Transverse colon (tissue), 4 donors: Measurements from ENCODE around the gene AWAT1. TPM values are rescaled to one million over a fixed set of nuclear protein-coding genes. Genes with fewer than 3 reads are reported as not detected.
"Not testable (repeated sequence)": the region's sequence is repeated elsewhere in the genome, so short reads cannot be mapped to it uniquely, and the experiment has no call there.

ENCODE experiments used
- DNase-seq: peaks from one replicate; pipeline ENCODE4 v3.0.0-alpha.2; 2019
- H3K27ac ChIP-seq, 4 donors: fragments of 200-600 bp; sonication (generic); 2 replicates each; pipeline ENCODE4 v1.5.1; 2016 to 2018; ENCODE audit warnings: inconsistent platforms in 4 of 4
- H3K27me3 ChIP-seq: fragments of 200-600 bp; sonication (generic); 2 replicates; pipeline ENCODE4 v1.5.1; 2017; ENCODE audit warnings: inconsistent platforms
- H3K36me3 ChIP-seq, 4 donors: fragments of 200-600 bp; sonication (generic); 2 replicates each; pipeline ENCODE4 v1.5.1; 2017 to 2019; ENCODE audit warnings: inconsistent platforms in 4 of 4
- H3K4me1 ChIP-seq, 4 donors: fragments of 200-600 bp; sonication (generic); 2 replicates each; pipeline ENCODE4 v1.5.1; 2017 to 2020; ENCODE audit warnings: inconsistent platforms in 4 of 4
- H3K4me3 ChIP-seq, 4 donors: fragments of 200-600 bp; sonication (generic); 1 replicate in 1 of 4; 2 replicates in 3 of 4; pipeline versions ENCODE4 v1.5.1 to v1.6.1; 2017 to 2019; ENCODE audit warnings: inconsistent platforms in 4 of 4
- H3K9me3 ChIP-seq, 2 donors: fragments of 200-600 bp; sonication (generic); 2 replicates each; pipeline ENCODE4 v1.5.1; 2017 to 2019; ENCODE audit warnings: inconsistent platforms in 2 of 2
- EP300 ChIP-seq: sonication (generic); formaldehyde crosslinking; IDR thresholded peaks from one replicate; pipeline ENCODE4 v1.6.1; 2017; ENCODE audit warnings: antibody characterized with exemption, low read depth
- POLR2A ChIP-seq: fragments of 450-650 bp; IDR thresholded peaks from one replicate; pipeline ENCODE4 v1.6.1; 2016; ENCODE audit warnings: antibody characterized with exemption, mild to moderate bottlenecking, moderate library complexity
- POLR2AphosphoS5 ChIP-seq, 3 donors: sonication (generic); formaldehyde crosslinking; IDR thresholded peaks; one replicate each; pipeline ENCODE4 v1.6.1; 2016; ENCODE audit warnings: antibody characterized with exemption in 3 of 3
- WGBS, 2 donors: methylation state at CpG; one replicate each; pipeline ENCODE4 v1.1.5; 2018; ENCODE audit warnings: low coverage in 1 of 2; 5-methylcytosine and 5-hydroxymethylcytosine counted together
- in situ Hi-C, 4 donors: fragments of 200-750 bp; cut with MboI; loops; one replicate each; pipeline versions ENCODE4 v1.15.0 to v1.15.1; 2017; ENCODE audit warnings: low sequenced_read_pairs in 3 of 4, low pct_ligation_motif_present in 1 of 4, low pct_unique_long_range_greater_than_20kb in 1 of 4
- intact Hi-C: fragments of 100-400 bp; cut with DNase I; formaldehyde crosslinking; loops from one replicate; pipeline ENCODE4 v1.15.1; 2023; ENCODE audit warnings: low total_unique reads
- total RNA-seq, 4 donors: library from RNA; depleted of rRNA; stranded (reverse); fragments of >200 nt; gene quantifications; one replicate each; pipeline ENCODE4 v1.1.0, GENCODE V29; 2016
- TF ChIP-seq, protein P1 (sequence below), 5 experiments: fragments of 200-600 bp in 3 of 5; fragments of 450-650 bp in 2 of 5; sonication (generic) in 3 of 5; IDR thresholded peaks; 1 replicate in 2 of 5; 2 replicates in 3 of 5; pipeline ENCODE4 v1.5.1; 2016 to 2017; ENCODE audit warnings: antibody characterized with exemption in 5 of 5, inconsistent platforms in 3 of 5, mild to moderate bottlenecking in 2 of 5, moderate library complexity in 1 of 5

AWAT1 gene
- total RNA-seq, 4 donors from 2014 or later = not detected

DNA sequence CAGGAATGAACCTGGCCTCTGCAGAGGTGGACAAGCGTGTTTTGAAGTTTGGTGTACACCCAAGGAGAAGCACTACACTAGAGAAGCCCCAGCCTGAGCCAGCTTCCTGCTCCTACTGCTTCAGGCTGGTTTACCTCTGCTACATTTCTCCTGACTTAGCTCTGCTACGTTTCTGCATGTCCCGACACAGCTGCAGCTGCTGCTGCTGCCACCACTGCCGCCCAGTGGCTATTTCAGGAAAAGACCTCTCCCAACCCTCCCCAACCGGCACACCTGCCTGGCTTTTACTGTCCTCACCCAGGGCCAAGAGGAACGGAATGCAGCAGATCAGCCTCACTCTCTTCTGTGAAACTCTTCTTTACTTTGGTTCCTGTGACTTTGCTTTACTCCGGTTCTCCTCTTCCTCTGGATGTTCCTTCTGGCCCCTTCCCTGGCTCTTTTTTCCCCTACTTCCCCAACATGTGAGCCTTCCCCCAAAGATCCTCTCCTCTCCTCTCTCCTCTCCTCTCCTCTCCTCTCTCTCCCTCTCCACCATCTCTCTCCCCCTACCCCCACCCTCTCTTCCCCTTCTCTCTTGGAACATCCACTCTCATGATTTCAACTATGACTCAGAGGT, 28.6 kb downstream of the AWAT1 start:
- no peaks in the 10 kb centered on the region for H3K36me3 ChIP-seq
- WGBS, 2 donors = 0 to 24% methylated on average over 1 to 7 of the region's 7 CpGs
- in situ Hi-C loops (no loop called here), intact Hi-C loops (no loop called here)
- H3K4me3 ChIP-seq = no peak overlapping the region
- no peak overlapping the region for H3K27ac ChIP-seq
- H3K4me1 ChIP-seq = no peaks in the 10 kb centered on the region
- TF ChIP-seq, protein P1, sequence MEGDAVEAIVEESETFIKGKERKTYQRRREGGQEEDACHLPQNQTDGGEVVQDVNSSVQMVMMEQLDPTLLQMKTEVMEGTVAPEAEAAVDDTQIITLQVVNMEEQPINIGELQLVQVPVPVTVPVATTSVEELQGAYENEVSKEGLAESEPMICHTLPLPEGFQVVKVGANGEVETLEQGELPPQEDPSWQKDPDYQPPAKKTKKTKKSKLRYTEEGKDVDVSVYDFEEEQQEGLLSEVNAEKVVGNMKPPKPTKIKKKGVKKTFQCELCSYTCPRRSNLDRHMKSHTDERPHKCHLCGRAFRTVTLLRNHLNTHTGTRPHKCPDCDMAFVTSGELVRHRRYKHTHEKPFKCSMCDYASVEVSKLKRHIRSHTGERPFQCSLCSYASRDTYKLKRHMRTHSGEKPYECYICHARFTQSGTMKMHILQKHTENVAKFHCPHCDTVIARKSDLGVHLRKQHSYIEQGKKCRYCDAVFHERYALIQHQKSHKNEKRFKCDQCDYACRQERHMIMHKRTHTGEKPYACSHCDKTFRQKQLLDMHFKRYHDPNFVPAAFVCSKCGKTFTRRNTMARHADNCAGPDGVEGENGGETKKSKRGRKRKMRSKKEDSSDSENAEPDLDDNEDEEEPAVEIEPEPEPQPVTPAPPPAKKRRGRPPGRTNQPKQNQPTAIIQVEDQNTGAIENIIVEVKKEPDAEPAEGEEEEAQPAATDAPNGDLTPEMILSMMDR (IDR thresholded peaks at IDR 0.05) = peak; percentile 26 to 52 (median 38)
- no peak for TF ChIP-seq POLR2A
- no peaks in the 10 kb centered on the region for H3K27me3 ChIP-seq
- DNase-seq = peak; percentile 55
- no peaks in the 10 kb centered on the region for H3K9me3 ChIP-seq

DNA sequence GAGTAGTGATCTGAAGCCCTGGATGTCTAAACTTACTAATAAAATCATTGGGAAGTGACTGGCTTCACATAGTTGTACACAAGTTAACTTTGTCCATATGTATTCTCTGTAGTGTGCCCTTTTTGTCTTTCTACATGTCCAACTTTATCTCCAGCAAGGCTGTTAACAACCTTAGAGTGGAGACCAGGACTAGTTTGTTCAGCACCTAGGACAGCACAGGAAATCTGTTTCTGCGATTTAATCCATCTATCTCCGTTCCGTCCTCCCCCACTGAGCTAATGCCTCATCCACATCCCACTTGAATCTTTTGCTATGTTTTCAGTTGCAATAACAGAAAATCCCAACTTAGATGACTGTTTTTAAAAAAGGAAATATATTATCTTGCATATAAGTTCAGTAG, 30.3 kb downstream of the AWAT1 start:
- H3K27ac ChIP-seq = no peak overlapping the region
- no peaks in the 10 kb centered on the region for H3K36me3 ChIP-seq
- no peak overlapping the region for H3K4me3 ChIP-seq
- no peaks in the 10 kb centered on the region for H3K9me3 ChIP-seq
- intact Hi-C loops (no loop called here), in situ Hi-C loops (no loop called here)
- no peak for DNase-seq
- 57 to 74% methylated on average over 3 of the region's 3 CpGs for WGBS, 2 donors
- H3K4me1 ChIP-seq = no peaks in the 10 kb centered on the region
- TF ChIP-seq POLR2AphosphoS5 (IDR thresholded peaks at IDR 0.05) (no peak), EP300 (no peak), POLR2A (no peak)
- TF ChIP-seq, protein P1 (IDR thresholded peaks at IDR 0.05) = no peak
- no peaks in the 10 kb centered on the region for H3K27me3 ChIP-seq

DNA sequence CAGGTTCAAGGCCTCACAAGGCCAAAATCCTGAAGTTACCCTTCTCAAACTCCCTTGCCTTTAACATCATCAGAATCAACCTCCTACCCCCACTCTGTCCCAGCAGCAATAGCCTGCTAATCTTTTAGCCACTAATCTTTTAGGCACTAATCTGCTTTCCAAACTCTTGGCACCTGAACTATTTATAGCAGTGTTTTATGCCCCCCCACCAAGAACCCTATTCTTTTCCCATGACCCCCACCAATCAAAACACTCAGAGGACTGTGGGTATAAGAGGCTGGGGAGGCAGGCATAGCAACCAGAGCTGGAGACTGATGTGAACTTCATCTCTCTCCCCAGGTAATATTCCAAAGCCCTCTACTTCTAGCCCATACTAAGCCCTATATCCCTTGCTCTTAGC, 33.6 kb downstream of the AWAT1 start, which contains the start of gene ARR3:
ARR3 (plus strand) TSS at position 301 of the 400 bp plus-strand sequence. CDS start 1,052 bp downstream, outside the sequence.
- intact Hi-C loops (no loop called here), in situ Hi-C loops (no loop called here)
- Histone ChIP-seq H3K4me1 (no peaks in the 10 kb centered on the region), H3K27ac (no peak within 1 kb of the TSS), H3K4me3 (no peak within 1 kb of the TSS), H3K27me3 (no peaks in the 10 kb centered on the region), H3K36me3 (no peaks in the 10 kb centered on the region), H3K9me3 (no peaks in the 10 kb centered on the region)
- TF ChIP-seq, protein P1 (IDR thresholded peaks at IDR 0.05) = no peak
- TF ChIP-seq POLR2AphosphoS5 (IDR thresholded peaks at IDR 0.05) = no peak
- TF ChIP-seq POLR2A = no peak
- no peak for TF ChIP-seq EP300
- DNase-seq = no peak

DNA sequence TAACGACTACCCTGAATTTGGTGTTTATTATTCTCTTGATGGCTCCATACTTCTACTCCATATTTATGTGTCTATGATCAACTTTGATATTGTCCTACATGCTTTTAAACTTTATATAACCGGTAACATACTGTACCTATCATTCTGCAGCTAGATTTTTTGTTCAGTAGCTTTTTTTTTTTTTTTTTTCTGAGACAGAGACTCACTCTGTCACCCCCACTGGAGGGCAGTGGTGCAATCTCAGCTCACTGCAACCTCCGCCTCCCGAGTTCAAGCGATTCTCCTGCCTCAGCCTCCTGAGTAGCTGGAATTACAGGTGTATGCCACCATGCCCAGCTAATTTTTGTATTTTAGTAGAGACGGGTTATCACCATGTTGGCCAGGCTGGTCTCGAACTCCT, 39.6 kb downstream of the AWAT1 start:
- H3K9me3 ChIP-seq, H3K27me3 ChIP-seq, intact Hi-C loops: not testable (repeated sequence)

DNA sequence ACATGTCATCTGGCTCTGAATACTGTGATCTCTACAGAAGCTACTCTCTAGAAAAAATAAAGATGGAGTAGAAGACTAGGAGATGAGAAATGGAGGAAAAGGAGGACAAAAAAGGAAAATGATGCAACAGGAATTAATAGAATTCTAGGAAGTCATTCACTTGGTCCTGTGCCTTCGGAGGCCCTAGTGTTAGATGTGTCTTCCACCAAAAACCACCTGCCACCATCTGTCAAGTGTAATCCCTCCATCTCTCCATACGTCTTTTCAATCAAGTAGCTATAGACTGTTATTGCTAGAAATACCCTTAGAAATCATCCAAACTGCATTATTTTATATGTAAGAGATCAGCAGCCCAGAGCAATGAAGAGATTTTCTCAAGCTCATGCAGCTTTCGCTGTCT, 44.6 kb downstream of the AWAT1 start:
- no peak overlapping the region for H3K4me3 ChIP-seq
- H3K4me1 ChIP-seq = no peaks in the 10 kb centered on the region
- no peaks in the 10 kb centered on the region for H3K27me3 ChIP-seq
- TF ChIP-seq, protein P1 (IDR thresholded peaks at IDR 0.05) = no peak
- TF ChIP-seq EP300 (no peak), POLR2AphosphoS5 (IDR thresholded peaks at IDR 0.05) (no peak), POLR2A (no peak)
- 87% methylated on average over 3 of the region's 3 CpGs; no CpG with 5 or more reads in 1 of the 2 donors for WGBS, 2 donors
- intact Hi-C loops = no loop called here
- H3K27ac ChIP-seq = no peak overlapping the region
- in situ Hi-C loops = loop anchor here in 1 of 4 donors (25.0 kb wide), 1 partner anchor 92 kb away; the partner anchor contains the start of gene DGAT2L6
- H3K9me3 ChIP-seq = no peaks in the 10 kb centered on the region
- H3K36me3 ChIP-seq = no peaks in the 10 kb centered on the region
- DNase-seq = no peak

More for the DNA sequence above, 39.6 kb downstream of the AWAT1 start:
- DNase-seq, H3K36me3 ChIP-seq, H3K4me1 ChIP-seq, in situ Hi-C loops, H3K27ac ChIP-seq, H3K4me3 ChIP-seq: not testable (repeated sequence)
- WGBS, 2 donors = 81% methylated on average over 7 of the region's 7 CpGs; no CpG with 5 or more reads in 1 of the 2 donors
